Activated CD4-positive, alpha-beta memory T cell treated with anti-CD3 and anti-CD28 coated beads for 36 hours (primary cell): ENCODE measurements around the gene TPSAB1. TPM values are rescaled to one million over a fixed set of nuclear protein-coding genes. Genes with fewer than 3 reads are reported as not detected.
"Not testable (repeated sequence)": the region's sequence is repeated elsewhere in the genome, so short reads cannot be mapped to it uniquely, and the experiment has no call there.

Experiments
- CTCF ChIA-PET: fragments of 350-600 bp; sonication (Branson Sonifier 250); formaldehyde crosslinking; loops from one replicate; lab custom pipeline; 2021; ENCODE audit warnings: antibody characterized with exemption, inconsistent platforms; lab: Charles Lee
- POLR2A ChIA-PET: fragments of 350-600 bp; sonication (Branson Sonifier 250); formaldehyde crosslinking; loops from one replicate; lab custom pipeline; 2021; ENCODE audit warnings: antibody characterized with exemption; lab: Charles Lee
- DNase-seq: peaks from one replicate; pipeline ENCODE4 v3.0.0-alpha.2; 2020
- H3K27ac Mint-ChIP-seq: one replicate; pipeline ENCODE4 v1.8.0; 2021; ENCODE audit warnings: mixed read lengths
- H3K27me3 Mint-ChIP-seq: one replicate; pipeline ENCODE4 v1.8.0; 2021; ENCODE audit warnings: mixed read lengths
- H3K36me3 Mint-ChIP-seq: one replicate; pipeline ENCODE4 v1.8.0; 2021; ENCODE audit warnings: mixed read lengths
- H3K4me1 Mint-ChIP-seq: one replicate; pipeline ENCODE4 v1.8.0; 2021; ENCODE audit warnings: low read depth, mixed read lengths
- H3K4me3 Mint-ChIP-seq: one replicate; pipeline ENCODE4 v1.8.0; 2021; ENCODE audit warnings: mild to moderate bottlenecking, mixed read lengths
- H3K9me3 Mint-ChIP-seq: one replicate; pipeline ENCODE4 v1.8.0; 2021; ENCODE audit warnings: mixed read lengths
- intact Hi-C: fragments of 100-400 bp; cut with micrococcal nuclease; formaldehyde crosslinking; loops from one replicate; pipeline ENCODE4 v1.15.1; 2023
- total RNA-seq, 2 experiments: library from RNA; stranded (reverse); gene quantifications; one replicate each; pipeline ENCODE4 v1.2.3, GENCODE V29; 2021

The TPSAB1 gene
- total RNA-seq, 2 experiments from 2014 or later, result not detected

DNA sequence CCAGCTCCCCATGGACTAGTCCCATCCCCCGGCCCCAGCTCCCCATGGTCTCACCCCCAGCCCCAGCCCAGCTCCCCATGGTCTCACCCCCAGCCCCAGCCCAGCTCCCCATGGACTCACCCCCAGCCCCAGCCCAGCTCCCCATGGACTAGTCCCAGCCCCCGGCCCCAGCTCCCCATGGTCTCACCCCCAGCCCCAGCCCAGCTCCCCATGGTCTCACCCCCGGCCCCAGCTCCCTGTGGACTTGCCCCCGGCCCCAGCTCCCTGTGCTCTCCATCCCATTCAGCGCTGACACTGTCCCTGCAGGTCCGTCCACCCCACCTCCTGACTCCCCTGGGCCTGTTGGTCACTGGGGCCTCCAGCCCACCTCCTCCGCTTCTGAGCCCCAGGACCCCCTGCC is 9.2 kb upstream of the TPSAB1 start:
- H3K4me1 Mint-ChIP-seq, H3K27ac Mint-ChIP-seq, H3K9me3 Mint-ChIP-seq, H3K27me3 Mint-ChIP-seq, POLR2A ChIA-PET, H3K36me3 Mint-ChIP-seq, CTCF ChIA-PET, intact Hi-C loops, H3K4me3 Mint-ChIP-seq, DNase-seq: not testable (repeated sequence)

DNA sequence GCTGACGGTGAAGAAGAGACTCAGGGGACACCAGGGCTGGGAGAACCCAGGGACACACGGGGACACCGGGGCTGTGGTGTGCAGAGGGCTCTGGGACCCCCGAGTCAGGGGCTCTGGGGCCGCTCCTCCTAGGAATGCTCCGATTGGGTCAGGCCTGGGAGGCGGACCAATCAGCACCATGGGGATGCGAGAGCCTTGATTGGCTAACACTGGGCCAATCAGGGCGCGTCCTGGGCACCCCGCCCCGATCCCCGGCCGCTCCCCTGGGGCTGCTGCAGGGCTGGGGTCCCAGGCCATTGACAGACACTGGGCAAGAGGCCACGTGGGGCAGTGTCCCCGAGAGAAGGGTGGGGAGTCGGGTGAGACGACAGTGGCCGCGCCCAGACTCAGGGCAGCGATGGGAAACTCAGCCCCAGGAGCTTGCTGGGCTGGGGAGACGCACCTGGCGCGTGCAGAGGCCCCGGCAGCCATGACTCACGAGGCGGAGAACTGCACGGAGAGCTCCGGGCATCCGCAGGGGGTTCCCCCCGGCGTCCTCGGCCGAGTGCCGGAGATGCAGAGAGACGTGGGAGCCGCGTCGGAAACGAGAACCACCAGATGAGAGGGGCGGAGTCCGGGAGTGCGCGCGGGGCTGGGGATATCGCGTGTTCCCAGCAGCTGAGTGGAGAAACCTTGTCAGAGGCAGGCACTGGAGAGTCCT is 8.3 kb upstream of the TPSAB1 start:
- CTCF ChIA-PET, H3K4me1 Mint-ChIP-seq, POLR2A ChIA-PET, intact Hi-C loops, H3K27me3 Mint-ChIP-seq, H3K9me3 Mint-ChIP-seq, H3K36me3 Mint-ChIP-seq, H3K27ac Mint-ChIP-seq, H3K4me3 Mint-ChIP-seq, DNase-seq: not testable (repeated sequence)

DNA sequence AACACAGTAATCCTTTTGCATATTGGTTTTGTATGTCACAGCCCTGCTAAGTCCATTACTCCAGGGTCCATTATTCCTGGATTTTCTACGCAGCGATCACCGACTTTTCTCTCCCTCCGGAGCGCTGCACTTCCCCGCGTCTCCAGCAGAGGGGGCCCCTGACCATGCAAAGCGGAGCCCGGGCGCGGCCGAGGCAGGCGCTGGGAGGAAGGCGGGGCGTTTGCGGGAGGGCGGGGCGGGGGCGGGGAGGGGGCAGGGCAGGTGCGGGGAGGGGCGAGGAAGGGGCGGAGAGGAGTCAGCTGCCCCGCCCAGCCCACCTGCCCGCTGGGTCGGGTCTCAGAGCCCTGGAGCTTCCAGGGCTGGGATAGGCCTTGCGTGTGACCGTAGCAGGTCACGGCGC is 3.8 kb upstream of the TPSAB1 start:
- H3K9me3 Mint-ChIP-seq, H3K27ac Mint-ChIP-seq, CTCF ChIA-PET, POLR2A ChIA-PET, H3K4me3 Mint-ChIP-seq, intact Hi-C loops, H3K27me3 Mint-ChIP-seq, H3K36me3 Mint-ChIP-seq, DNase-seq, H3K4me1 Mint-ChIP-seq: not testable (repeated sequence)

DNA sequence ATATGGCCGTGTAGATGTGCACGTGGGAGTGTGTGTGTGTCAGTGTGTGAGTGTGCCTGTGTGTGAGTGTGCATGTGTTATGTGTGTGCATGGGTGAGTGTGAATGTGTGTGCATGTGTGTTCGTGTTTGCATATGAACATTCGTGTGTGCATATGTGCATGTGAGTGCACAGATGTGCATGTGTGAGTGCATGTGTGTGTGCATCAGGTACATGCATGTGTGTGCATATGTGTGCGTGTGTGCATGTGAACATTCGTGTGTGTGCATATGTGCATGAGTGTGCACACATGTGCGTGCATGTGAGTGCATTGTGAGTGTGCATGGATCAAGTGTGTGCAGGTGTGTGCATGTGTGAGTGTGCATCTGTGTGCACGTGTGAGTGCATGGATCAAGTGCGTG is 2.5 kb upstream of the TPSAB1 start:
- Mint-ChIP-seq H3K9me3 (no peaks in the 10 kb centered on the region), H3K36me3 (no peaks in the 10 kb centered on the region), H3K27me3 (no peaks in the 10 kb centered on the region), H3K4me3 (no peak overlapping the region), H3K27ac (no peak overlapping the region), H3K4me1 (no peaks in the 10 kb centered on the region)
- ChIA-PET POLR2A (no interaction called here), CTCF (no interaction called here)
- DNase-seq, result no peak
- intact Hi-C loops, result no loop called here

DNA sequence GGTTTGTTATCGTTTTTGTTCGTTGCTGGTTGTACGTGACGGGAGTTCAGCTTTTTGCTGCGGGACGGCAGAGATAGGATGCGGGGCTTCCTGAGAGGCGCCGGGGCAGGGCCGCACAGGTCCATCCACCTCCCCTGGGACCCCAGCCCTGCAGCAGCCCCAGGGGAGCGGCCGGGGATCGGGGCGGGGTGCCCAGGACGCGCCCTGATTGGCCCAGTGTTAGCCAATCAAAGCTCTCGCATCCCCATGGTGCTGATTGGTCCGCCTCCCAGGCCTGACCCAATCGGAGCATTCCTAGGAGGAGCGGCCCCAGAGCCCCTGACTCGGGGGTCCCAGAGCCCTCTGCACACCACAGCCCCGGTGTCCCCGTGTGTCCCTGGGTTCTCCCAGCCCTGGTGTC is 1.6 kb upstream of the TPSAB1 start:
- H3K27me3 Mint-ChIP-seq, H3K4me1 Mint-ChIP-seq, H3K27ac Mint-ChIP-seq, H3K36me3 Mint-ChIP-seq, POLR2A ChIA-PET, H3K9me3 Mint-ChIP-seq, intact Hi-C loops, CTCF ChIA-PET, DNase-seq, H3K4me3 Mint-ChIP-seq: not testable (repeated sequence)

DNA sequence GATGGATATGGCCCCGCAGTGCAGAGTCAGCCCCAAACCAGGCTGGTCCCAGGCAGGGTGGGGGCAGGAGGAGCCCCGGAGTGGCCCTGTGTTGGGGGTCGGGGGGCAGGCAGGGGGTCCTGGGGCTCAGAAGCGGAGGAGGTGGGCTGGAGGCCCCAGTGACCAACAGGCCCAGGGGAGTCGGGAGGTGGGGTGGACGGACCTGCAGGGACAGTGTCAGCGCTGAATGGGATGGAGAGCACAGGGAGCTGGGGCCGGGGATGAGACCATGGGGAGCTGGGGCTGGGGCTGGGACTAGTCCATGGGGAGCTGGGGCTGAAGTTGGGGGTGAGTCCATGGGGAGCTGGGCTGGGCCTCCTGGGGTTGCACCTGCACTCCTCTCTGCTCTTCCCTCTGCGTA is 930 bp upstream of the TPSAB1 start:
- H3K4me3 Mint-ChIP-seq, POLR2A ChIA-PET, CTCF ChIA-PET, H3K9me3 Mint-ChIP-seq, H3K27ac Mint-ChIP-seq, H3K27me3 Mint-ChIP-seq, H3K4me1 Mint-ChIP-seq, intact Hi-C loops, H3K36me3 Mint-ChIP-seq, DNase-seq: not testable (repeated sequence)

DNA sequence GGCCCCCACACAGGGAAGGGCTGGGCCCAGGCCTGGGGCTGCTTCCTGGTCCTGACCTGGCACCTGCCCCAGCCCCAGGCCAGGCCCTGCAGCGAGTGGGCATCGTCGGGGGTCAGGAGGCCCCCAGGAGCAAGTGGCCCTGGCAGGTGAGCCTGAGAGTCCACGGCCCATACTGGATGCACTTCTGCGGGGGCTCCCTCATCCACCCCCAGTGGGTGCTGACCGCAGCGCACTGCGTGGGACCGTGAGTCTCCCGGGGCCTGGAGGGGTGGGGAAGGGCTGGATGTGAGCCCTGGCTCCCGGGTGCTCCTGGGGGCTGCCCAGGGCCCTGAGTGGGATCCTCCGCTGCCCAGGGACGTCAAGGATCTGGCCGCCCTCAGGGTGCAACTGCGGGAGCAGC is 576 bp downstream of the TPSAB1 start:
- intact Hi-C loops, POLR2A ChIA-PET, H3K27ac Mint-ChIP-seq: not testable (repeated sequence)

DNA sequence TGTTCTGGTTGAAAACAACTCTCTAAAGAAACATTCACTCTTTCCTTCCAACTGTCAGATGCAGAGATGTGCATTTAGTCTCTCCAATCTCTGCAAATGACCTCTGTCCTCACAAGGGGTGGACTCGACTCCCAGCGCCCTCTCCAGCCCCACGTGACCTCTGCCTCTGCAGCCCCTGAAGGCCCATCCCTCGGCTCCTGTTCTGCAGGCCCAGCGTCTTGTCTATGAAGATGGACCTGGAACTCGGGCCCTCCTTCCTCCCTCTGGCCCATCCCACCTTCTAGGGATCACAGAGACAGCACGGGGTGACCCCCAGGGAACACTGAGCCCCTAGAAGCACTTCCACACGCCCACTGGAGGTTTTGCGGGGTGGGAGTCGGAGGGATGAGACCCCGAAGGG is 2.9 kb downstream of the TPSAB1 start:
- H3K27me3 Mint-ChIP-seq, POLR2A ChIA-PET, H3K4me1 Mint-ChIP-seq, H3K4me3 Mint-ChIP-seq, H3K9me3 Mint-ChIP-seq, H3K36me3 Mint-ChIP-seq, intact Hi-C loops, CTCF ChIA-PET, H3K27ac Mint-ChIP-seq, DNase-seq: not testable (repeated sequence)

More for the DNA sequence above, 576 bp downstream of the TPSAB1 start:
- H3K4me1 Mint-ChIP-seq, H3K27me3 Mint-ChIP-seq, CTCF ChIA-PET, DNase-seq, H3K36me3 Mint-ChIP-seq, H3K9me3 Mint-ChIP-seq, H3K4me3 Mint-ChIP-seq: not testable (repeated sequence)

DNA sequence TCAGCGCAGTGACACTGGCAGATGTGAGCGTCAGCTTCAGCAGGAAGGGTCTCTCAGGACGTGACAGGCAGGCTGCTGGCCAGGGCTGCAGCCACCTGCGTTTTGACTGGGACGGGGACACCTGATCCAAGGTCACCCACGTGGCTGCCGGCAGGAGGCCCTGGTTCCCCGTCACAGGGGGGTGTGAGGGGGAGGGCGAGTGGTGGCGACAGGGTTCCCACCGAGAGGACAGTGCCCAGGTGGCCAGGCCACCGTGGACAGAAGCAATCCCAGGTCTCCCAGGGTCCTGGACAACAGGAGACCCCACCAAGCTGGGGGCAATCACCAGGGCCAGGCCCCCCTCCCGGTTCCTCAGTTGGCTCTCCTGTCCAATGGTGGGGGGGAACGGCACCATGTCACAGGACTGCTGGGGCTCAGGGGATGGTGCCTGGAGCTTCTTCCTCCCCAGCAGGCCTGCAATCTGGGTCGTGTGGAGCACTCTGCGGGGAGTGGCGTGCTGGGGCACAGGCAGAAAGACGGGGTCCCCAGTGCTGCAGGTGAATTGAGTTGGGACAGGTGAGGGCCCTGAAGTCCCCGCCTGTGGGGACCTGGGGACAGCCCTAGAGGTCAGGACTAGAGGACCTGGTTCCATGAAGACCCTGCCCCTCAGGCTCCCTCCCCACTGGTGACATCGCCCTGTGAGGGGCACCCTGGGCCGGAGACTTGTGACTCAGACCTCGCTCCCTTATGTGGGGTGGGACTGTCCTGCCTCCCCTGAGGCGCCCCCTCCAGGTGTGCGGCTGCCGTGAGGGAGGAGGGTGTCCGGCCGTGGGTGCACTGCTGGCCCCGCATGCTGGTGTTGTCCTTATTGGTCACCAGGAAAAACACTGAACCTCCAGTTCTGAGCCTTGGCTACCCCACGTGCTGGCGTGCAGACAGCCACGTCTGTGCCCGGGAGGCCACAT is 3.7 kb downstream of the TPSAB1 start:
- H3K4me1 Mint-ChIP-seq, POLR2A ChIA-PET, intact Hi-C loops, DNase-seq, H3K4me3 Mint-ChIP-seq, H3K27me3 Mint-ChIP-seq, H3K36me3 Mint-ChIP-seq, H3K9me3 Mint-ChIP-seq, H3K27ac Mint-ChIP-seq, CTCF ChIA-PET: not testable (repeated sequence)

DNA sequence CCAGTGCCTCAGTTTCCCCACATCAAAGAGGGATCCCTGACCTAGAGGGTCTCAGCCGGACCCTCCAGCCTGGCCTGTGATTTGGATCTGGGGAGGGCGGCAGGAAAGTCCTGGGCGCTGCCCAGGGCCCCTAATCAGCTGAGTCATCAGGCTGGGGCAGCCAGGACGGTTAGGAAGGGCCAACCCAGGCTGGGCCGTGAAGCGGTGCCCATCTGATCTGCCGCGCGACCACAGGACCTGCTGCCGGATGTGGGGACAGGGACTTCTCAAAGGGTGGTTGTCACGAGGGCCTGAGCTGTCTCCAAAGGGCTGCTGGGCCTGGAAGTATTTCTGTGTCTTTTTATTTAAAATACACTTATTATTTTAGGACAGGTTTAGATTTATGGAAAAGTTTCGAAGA is 4.4 kb downstream of the TPSAB1 start:
- no peaks in the 10 kb centered on the region for H3K4me1 Mint-ChIP-seq
- H3K4me3 Mint-ChIP-seq, result no peak overlapping the region
- peaks cover 8% of the 10 kb centered on the region for H3K27me3 Mint-ChIP-seq
- no peak for DNase-seq
- H3K27ac Mint-ChIP-seq, result no peak overlapping the region
- intact Hi-C loops, result no loop called here
- H3K9me3 Mint-ChIP-seq, result no peaks in the 10 kb centered on the region
- CTCF ChIA-PET, result no interaction called here
- H3K36me3 Mint-ChIP-seq, result no peaks in the 10 kb centered on the region
- POLR2A ChIA-PET, result no interaction called here

DNA sequence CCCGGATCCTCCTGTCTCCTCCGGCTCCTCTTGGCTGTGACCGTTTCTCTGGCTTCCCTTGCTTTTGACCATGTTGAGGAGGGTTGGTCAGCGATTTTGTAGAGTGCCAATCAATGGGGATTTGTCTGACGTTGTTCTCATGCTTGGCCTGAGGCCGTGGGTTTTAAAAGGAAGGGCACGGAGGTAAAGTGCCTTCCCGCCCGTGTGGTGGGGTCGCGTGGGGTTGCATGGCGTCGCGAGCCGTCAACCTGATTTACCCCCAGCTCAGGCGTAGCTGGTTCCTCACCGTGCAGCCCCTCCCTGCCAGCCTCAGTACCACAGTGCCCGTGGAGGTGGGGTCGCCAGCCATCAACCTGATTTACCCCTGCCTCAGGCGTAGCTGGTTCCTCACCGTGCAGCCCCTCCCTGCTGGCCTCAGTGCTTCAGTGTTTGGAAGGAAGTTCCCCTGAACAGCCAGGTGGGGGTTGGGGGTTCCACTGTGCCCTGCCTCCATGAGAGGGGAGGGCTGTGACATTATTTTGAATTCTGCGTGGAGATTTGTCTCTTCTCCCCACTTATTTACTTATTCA is 5.0 kb downstream of the TPSAB1 start:
- Mint-ChIP-seq H3K36me3 (no peaks in the 10 kb centered on the region), H3K4me1 (no peaks in the 10 kb centered on the region), H3K9me3 (no peaks in the 10 kb centered on the region), H3K27me3 (peaks cover 8% of the 10 kb centered on the region), H3K4me3 (no peak overlapping the region), H3K27ac (no peak overlapping the region)
- ChIA-PET CTCF (no interaction called here), POLR2A (no interaction called here)
- no peak for DNase-seq
- intact Hi-C loops, result no loop called here

DNA sequence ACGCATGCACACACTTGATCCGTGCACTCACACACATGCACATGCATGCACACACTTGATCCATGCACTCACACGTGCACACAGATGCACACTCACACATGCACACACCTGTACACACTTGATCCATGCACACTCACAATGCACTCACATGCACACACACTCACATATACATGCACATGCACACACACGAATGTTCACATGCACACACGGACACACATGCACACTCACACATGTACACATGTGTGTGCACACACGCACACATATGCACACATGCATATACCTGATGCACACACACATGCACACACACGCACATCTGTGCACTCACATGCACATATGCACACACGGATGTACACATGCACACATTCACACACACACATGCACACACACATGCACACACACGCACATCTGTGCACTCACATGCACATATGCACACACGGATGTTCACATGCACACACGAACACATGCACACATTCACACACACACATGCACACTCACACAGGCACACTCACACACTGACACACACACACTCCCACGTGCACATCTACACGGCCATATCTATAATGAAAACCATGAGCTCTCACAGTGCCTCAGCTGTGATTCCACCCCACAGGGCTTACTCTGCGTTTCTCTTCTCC is 7.5 kb downstream of the TPSAB1 start:
- H3K4me3 Mint-ChIP-seq, POLR2A ChIA-PET, DNase-seq, H3K4me1 Mint-ChIP-seq, H3K36me3 Mint-ChIP-seq, H3K27ac Mint-ChIP-seq, H3K27me3 Mint-ChIP-seq, CTCF ChIA-PET, H3K9me3 Mint-ChIP-seq, intact Hi-C loops: not testable (repeated sequence)
